HepG2 (cell line): ENCODE measurements around the gene CCBE1. TPM values are rescaled to one million over a fixed set of nuclear protein-coding genes. Genes with fewer than 3 reads are reported as not detected.

Experiments
- ATAC-seq: fragments of 200-7000 bp; cut with Tn5 transposase; 3 replicates; pipeline ENCODE4 v1.9.1; 2020; ENCODE audit warnings: mild to moderate bottlenecking, moderate library complexity
- BruUV-seq: library from RNA; stranded (reverse); fragments of 400-500 nt; replicated peaks from 2 replicates; lab custom pipeline; 2021; lab: Mats Ljungman, UMichigan
- CTCF ChIA-PET: fragments of 300-600 bp; formaldehyde crosslinking; extraction: SDS; loops from one replicate; lab custom pipeline; 2021; ENCODE audit warnings: low total read pairs, inconsistent platforms, low intra/inter-chr PET ratio; lab: Yijun Ruan, JAX
- POLR2A ChIA-PET: fragments of 350-600 bp; sonication (Branson Sonifier 250); formaldehyde crosslinking; loops from one replicate; lab custom pipeline; 2020; ENCODE audit warnings: antibody characterized with exemption, inconsistent platforms; lab: Yijun Ruan, JAX
- DNase-seq: peaks from one replicate; pipeline ENCODE4 v3.0.0-alpha.2; 2015; ENCODE audit warnings: low spot score
- FAIRE-seq: peaks from 3 replicates; lab custom pipeline; 2011; peaks lifted over from hg19 to GRCh38; lab: Jason Lieb, UNC
- H2AFZ ChIP-seq: one replicate; pipeline ENCODE4 v1.6.1; 2011; ENCODE audit warnings: low read length, inconsistent platforms
- H3K27ac ChIP-seq: fragments of 300-600 bp; 3 replicates; pipeline ENCODE4 v1.8.0; 2011; ENCODE audit warnings: mixed run types, mild to moderate bottlenecking, mixed read lengths, low read length, inconsistent platforms; ENCODE audit not compliant: insufficient read depth; ENCODE audit errors: extremely low read length
- H3K27me3 ChIP-seq, 2 experiments: fragments of 200-600 bp in 1 of 2; 2 replicates in 1 of 2; 3 replicates in 1 of 2; pipeline versions ENCODE4 v1.6.0 to v1.8.0; 2011; ENCODE audit warnings: low read length in 2 of 2, mild to moderate bottlenecking in 2 of 2, moderate library complexity in 2 of 2, inconsistent platforms in 1 of 2; ENCODE audit not compliant: insufficient read depth in 2 of 2, control insufficient read depth in 1 of 2
- H3K36me3 ChIP-seq, 2 experiments: fragments of 200-600 bp in 1 of 2; replicated peaks in 1 of 2; 2 replicates in 1 of 2; 3 replicates in 1 of 2; pipeline versions ENCODE4 v1.5.1 to v1.8.0; 2011; ENCODE audit warnings: low read length in 2 of 2, inconsistent platforms in 1 of 2; ENCODE audit not compliant: insufficient read depth in 2 of 2, control insufficient read depth in 1 of 2
- H3K4me1 ChIP-seq: 2 replicates; pipeline ENCODE4 v1.5.1; 2012; ENCODE audit warnings: low read length, inconsistent platforms; ENCODE audit not compliant: insufficient read depth
- H3K4me2 ChIP-seq: 2 replicates; pipeline ENCODE4 v1.6.0; 2011; ENCODE audit warnings: low read depth, low read length, inconsistent platforms
- H3K4me3 ChIP-seq, 3 experiments: fragments of 200-600 bp in 1 of 3; sonication (generic), shearing (Covaris generic) in 1 of 3; replicated peaks in 1 of 3; 2 replicates each; pipeline ENCODE4 v1.5.1; 2011 to 2016; ENCODE audit warnings: low read length in 3 of 3, inconsistent platforms in 2 of 3, low read depth in 2 of 3, mild to moderate bottlenecking in 2 of 3, control low read depth in 1 of 3, mixed read lengths in 1 of 3; ENCODE audit not compliant: insufficient read depth in 1 of 3
- H3K79me2 ChIP-seq: one replicate; pipeline ENCODE4 v1.6.1; 2011; ENCODE audit warnings: low read length, inconsistent platforms; ENCODE audit not compliant: insufficient read depth
- H3K9ac ChIP-seq: 2 replicates; pipeline ENCODE4 v1.6.0; 2011; ENCODE audit warnings: mild to moderate bottlenecking, low read depth, low read length, inconsistent platforms; ENCODE audit not compliant: insufficient read depth
- H3K9me3 ChIP-seq: 2 replicates; pipeline ENCODE4 v1.5.1; 2012; ENCODE audit warnings: mild to moderate bottlenecking, low read length
- H4K20me1 ChIP-seq: 2 replicates; pipeline ENCODE4 v1.6.0; 2011; ENCODE audit warnings: inconsistent platforms, mild to moderate bottlenecking, low read length, moderate library complexity; ENCODE audit not compliant: insufficient read depth
- CC2D1A ChIP-seq: sonication (generic); formaldehyde crosslinking; IDR thresholded peaks from 2 replicates; pipeline ENCODE4 v1.8.1; 2023; ENCODE audit warnings: mild to moderate bottlenecking, missing genetic modification reagents
- ELF1 ChIP-seq: sonication (generic); formaldehyde crosslinking; IDR thresholded peaks from 2 replicates; pipeline ENCODE4 v1.4.0; 2020; ENCODE audit warnings: missing genetic modification reagents
- ETV5 ChIP-seq: IDR thresholded peaks from 2 replicates; pipeline ENCODE4 v1.6.1; 2018; ENCODE audit warnings: missing biosample characterization, missing genetic modification reagents, inconsistent platforms, borderline replicate concordance
- KMT2B ChIP-seq: IDR thresholded peaks from 2 replicates; pipeline ENCODE4 v1.6.1; 2016; ENCODE audit warnings: missing genetic modification reagents, missing compliant biosample characterization
- MIER2 ChIP-seq: IDR thresholded peaks from 2 replicates; pipeline ENCODE4 v1.6.1; 2016; ENCODE audit warnings: missing biosample characterization, missing genetic modification reagents
- POGZ ChIP-seq: sonication (generic); formaldehyde crosslinking; IDR thresholded peaks from 2 replicates; pipeline ENCODE4 v1.4.0; 2020; ENCODE audit warnings: mild to moderate bottlenecking, missing genetic modification reagents
- RFX1 ChIP-seq: fragments of 450-650 bp; IDR thresholded peaks from 2 replicates; pipeline ENCODE4 v1.6.1; 2017
- SRSF9 ChIP-seq: fragments of 200-400 bp; formaldehyde crosslinking; IDR thresholded peaks from 2 replicates; pipeline ENCODE4 v1.6.1; 2018; ENCODE audit warnings: borderline replicate concordance, mild to moderate bottlenecking, low read depth, low read length; ENCODE audit not compliant: insufficient read depth, poor library complexity, severe bottlenecking
- ZFP36L1 ChIP-seq: sonication (generic); formaldehyde crosslinking; IDR thresholded peaks from 2 replicates; pipeline ENCODE4 v1.8.0; 2022; ENCODE audit warnings: mild to moderate bottlenecking, missing genetic modification reagents, moderate library complexity
- ZNF274 ChIP-seq: sonication (generic); formaldehyde crosslinking; IDR thresholded peaks from 2 replicates; pipeline ENCODE4 v1.5.1; 2020; ENCODE audit warnings: mild to moderate bottlenecking, missing genetic modification reagents
- ZNF354B ChIP-seq: sonication (generic); formaldehyde crosslinking; IDR thresholded peaks from 2 replicates; pipeline ENCODE4 v1.8.0; 2022; ENCODE audit warnings: mild to moderate bottlenecking, missing genetic modification reagents
- ZNF776 ChIP-seq: sonication (generic); formaldehyde crosslinking; IDR thresholded peaks from 2 replicates; pipeline ENCODE4 v1.4.0; 2020; ENCODE audit warnings: mild to moderate bottlenecking, missing genetic modification reagents
- ZNF839 ChIP-seq: sonication (generic); formaldehyde crosslinking; IDR thresholded peaks from 2 replicates; pipeline ENCODE4 v1.4.0; 2020; ENCODE audit warnings: missing genetic modification reagents, mild to moderate bottlenecking, borderline replicate concordance
- WGBS: methylation state at CpG from one replicate; pipeline ENCODE4 v1.1.6; 2017; ENCODE audit warnings: low lambda C conversion rate; 5-methylcytosine and 5-hydroxymethylcytosine counted together
- in situ Hi-C: cut with HindIII; loops from 2 replicates; pipeline ENCODE4 v1.10.0; 2017; ENCODE audit warnings: low pct_unique_long_range_greater_than_20kb; ENCODE audit not compliant: extremely low pct_ligation_motif_present
- intact Hi-C: fragments of 100-400 bp; cut with micrococcal nuclease; formaldehyde crosslinking; loops from one replicate; pipeline ENCODE4 v1.10.0; 2022; ENCODE audit not compliant: unreplicated experiment
- polyA plus RNA-seq, 8 experiments: library from polyadenylated mRNA; depleted of rRNA in 3 of 8; stranded (reverse) in 7 of 8; unstranded in 1 of 8; fragments of >200 nt; fragmentation: Illumina TruSeq in 4 of 8; extraction: Trizol in 4 of 8; gene quantifications; 2 replicates each; pipeline versions ENCODE4 v1.2.1 to v1.2.3, GENCODE V29; 2011 to 2016; ENCODE audit warnings: low read depth in 4 of 8, missing spikeins in 1 of 8, mixed read lengths in 1 of 8; ENCODE audit not compliant: insufficient read depth in 1 of 8
- total RNA-seq, 5 experiments: library from RNA; depleted of rRNA; stranded (reverse); fragments of >200 nt; fragmentation: Illumina TruSeq; extraction: Trizol; gene quantifications; 2 replicates each; pipeline ENCODE4 v1.2.3, GENCODE V29; 2016; ENCODE audit warnings: low read depth in 1 of 5
- TF ChIP-seq, protein P1 (sequence below): sonication (generic); formaldehyde crosslinking; IDR thresholded peaks from 2 replicates; pipeline ENCODE4 v1.4.0; 2020; ENCODE audit warnings: mild to moderate bottlenecking, missing genetic modification reagents, borderline replicate concordance
- TF ChIP-seq, protein P2 (sequence below): sonication (generic); formaldehyde crosslinking; IDR thresholded peaks from 2 replicates; pipeline ENCODE4 v1.4.0; 2020; ENCODE audit warnings: missing genetic modification reagents

Gene CCBE1
- total and polyA plus RNA-seq, 2 of the 13 experiments (the other 11 are each of a cell fraction or from before 2014, with no cell fraction given): not detected

DNA sequence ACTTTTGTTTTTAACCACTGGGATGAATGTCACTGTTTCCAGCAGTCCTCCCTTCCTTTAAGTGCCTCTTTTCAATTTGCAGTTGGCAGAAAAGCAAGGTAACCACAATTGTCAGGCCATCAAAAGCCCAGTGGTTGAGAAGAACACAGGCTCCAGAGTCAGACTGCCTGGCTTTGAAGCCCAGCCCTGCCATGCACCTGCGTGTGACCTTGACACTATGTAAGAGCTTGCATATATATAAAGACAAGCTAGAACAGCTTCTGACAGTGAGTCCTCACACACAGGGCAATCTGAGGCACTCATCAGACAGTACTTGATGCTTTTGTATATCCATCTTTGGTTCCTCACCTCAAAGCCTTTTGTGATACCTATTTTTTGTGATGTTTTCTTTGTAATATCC lies 11.0 kb downstream of the CCBE1 start:
- FAIRE-seq (no peak), ATAC-seq (no peak), DNase-seq (no peak)
- H2AFZ ChIP-seq: no peak overlapping the region
- ChIA-PET CTCF (no interaction called here), POLR2A (no interaction called here)
- no peaks in the 10 kb centered on the region for H3K36me3 ChIP-seq
- WGBS: 0% methylated on average over 1 of the region's 1 CpG
- H4K20me1 ChIP-seq: no peaks in the 10 kb centered on the region
- no peak overlapping the region for H3K27ac ChIP-seq
- no TSS peak for BruUV-seq
- intact Hi-C loops (no loop called here), in situ Hi-C loops (no loop called here)
- no peaks in the 10 kb centered on the region for H3K9me3 ChIP-seq
- peaks cover 0 to 1% of the 10 kb centered on the region in 2 experiments; a peak in 2 of 5 replicates for H3K27me3 ChIP-seq
- H3K4me2 ChIP-seq: no peak overlapping the region
- H3K4me3 ChIP-seq: no peak overlapping the region
- H3K9ac ChIP-seq: no peak overlapping the region
- no peaks in the 10 kb centered on the region for H3K79me2 ChIP-seq
- TF ChIP-seq SRSF9 (no peak), ETV5 (no peak), ZNF839 (no peak), ZNF274 (CRISPR knock-in tag) (no peak), POGZ (CRISPR knock-in tag) (no peak), ZNF776 (CRISPR knock-in tag) (no peak), RFX1 (no peak), KMT2B (CRISPR knock-in tag) (no peak), MIER2 (no peak), ZNF354B (CRISPR knock-in tag) (no peak), ELF1 (CRISPR knock-in tag) (no peak), CC2D1A (CRISPR knock-in tag) (no peak), ZFP36L1 (CRISPR knock-in tag) (no peak)
- TF ChIP-seq, protein P1, sequence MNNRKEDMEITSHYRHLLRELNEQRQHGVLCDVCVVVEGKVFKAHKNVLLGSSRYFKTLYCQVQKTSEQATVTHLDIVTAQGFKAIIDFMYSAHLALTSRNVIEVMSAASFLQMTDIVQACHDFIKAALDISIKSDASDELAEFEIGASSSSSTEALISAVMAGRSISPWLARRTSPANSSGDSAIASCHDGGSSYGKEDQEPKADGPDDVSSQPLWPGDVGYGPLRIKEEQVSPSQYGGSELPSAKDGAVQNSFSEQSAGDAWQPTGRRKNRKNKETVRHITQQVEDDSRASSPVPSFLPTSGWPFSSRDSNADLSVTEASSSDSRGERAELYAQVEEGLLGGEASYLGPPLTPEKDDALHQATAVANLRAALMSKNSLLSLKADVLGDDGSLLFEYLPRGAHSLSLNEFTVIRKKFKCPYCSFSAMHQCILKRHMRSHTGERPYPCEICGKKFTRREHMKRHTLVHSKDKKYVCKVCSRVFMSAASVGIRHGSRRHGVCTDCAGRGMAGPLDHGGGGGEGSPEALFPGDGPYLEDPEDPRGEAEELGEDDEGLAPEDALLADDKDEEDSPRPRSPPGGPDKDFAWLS (CRISPR knock-in tag): no peak
- TF ChIP-seq, protein P2, sequence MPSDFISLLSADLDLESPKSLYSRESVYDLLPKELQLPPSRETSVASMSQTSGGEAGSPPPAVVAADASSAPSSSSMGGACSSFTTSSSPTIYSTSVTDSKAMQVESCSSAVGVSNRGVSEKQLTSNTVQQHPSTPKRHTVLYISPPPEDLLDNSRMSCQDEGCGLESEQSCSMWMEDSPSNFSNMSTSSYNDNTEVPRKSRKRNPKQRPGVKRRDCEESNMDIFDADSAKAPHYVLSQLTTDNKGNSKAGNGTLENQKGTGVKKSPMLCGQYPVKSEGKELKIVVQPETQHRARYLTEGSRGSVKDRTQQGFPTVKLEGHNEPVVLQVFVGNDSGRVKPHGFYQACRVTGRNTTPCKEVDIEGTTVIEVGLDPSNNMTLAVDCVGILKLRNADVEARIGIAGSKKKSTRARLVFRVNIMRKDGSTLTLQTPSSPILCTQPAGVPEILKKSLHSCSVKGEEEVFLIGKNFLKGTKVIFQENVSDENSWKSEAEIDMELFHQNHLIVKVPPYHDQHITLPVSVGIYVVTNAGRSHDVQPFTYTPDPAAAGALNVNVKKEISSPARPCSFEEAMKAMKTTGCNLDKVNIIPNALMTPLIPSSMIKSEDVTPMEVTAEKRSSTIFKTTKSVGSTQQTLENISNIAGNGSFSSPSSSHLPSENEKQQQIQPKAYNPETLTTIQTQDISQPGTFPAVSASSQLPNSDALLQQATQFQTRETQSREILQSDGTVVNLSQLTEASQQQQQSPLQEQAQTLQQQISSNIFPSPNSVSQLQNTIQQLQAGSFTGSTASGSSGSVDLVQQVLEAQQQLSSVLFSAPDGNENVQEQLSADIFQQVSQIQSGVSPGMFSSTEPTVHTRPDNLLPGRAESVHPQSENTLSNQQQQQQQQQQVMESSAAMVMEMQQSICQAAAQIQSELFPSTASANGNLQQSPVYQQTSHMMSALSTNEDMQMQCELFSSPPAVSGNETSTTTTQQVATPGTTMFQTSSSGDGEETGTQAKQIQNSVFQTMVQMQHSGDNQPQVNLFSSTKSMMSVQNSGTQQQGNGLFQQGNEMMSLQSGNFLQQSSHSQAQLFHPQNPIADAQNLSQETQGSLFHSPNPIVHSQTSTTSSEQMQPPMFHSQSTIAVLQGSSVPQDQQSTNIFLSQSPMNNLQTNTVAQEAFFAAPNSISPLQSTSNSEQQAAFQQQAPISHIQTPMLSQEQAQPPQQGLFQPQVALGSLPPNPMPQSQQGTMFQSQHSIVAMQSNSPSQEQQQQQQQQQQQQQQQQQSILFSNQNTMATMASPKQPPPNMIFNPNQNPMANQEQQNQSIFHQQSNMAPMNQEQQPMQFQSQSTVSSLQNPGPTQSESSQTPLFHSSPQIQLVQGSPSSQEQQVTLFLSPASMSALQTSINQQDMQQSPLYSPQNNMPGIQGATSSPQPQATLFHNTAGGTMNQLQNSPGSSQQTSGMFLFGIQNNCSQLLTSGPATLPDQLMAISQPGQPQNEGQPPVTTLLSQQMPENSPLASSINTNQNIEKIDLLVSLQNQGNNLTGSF (CRISPR knock-in tag): no peak
- H3K4me1 ChIP-seq: no peaks in the 10 kb centered on the region
